Calu3 (cell line): Measurements from ENCODE around the gene TDRD3. TPM values are rescaled to one million over a fixed set of nuclear protein-coding genes. Genes with fewer than 3 reads are reported as not detected.

Experiments used
- BruUV-seq: library from RNA; stranded (reverse); fragments of 400-500 nt; replicated peaks from 2 replicates; lab custom pipeline; 2021; lab: Mats Ljungman, UMichigan
- CTCF ChIA-PET: fragments of 300-600 bp; sonication (Branson Sonifier 250); formaldehyde crosslinking; loops from one replicate; lab custom pipeline; 2022; ENCODE audit warnings: antibody characterized with exemption; lab: Charles Lee
- DNase-seq: peaks from one replicate; pipeline ENCODE4 v3.0.0; 2022
- H3K27ac Mint-ChIP-seq: one replicate; pipeline ENCODE4 v1.8.0; 2022; ENCODE audit warnings: mixed read lengths; ENCODE audit not compliant: unreplicated experiment
- H3K27me3 Mint-ChIP-seq: one replicate; pipeline ENCODE4 v1.8.0; 2022; ENCODE audit warnings: mixed read lengths; ENCODE audit not compliant: unreplicated experiment
- H3K36me3 Mint-ChIP-seq: one replicate; pipeline ENCODE4 v1.8.0; 2022; ENCODE audit warnings: mild to moderate bottlenecking, moderate library complexity, mixed read lengths; ENCODE audit not compliant: insufficient read depth, unreplicated experiment
- H3K4me1 Mint-ChIP-seq: one replicate; pipeline ENCODE4 v1.8.0; 2022; ENCODE audit warnings: mild to moderate bottlenecking, low read depth, mixed read lengths; ENCODE audit not compliant: unreplicated experiment
- H3K4me3 Mint-ChIP-seq: one replicate; pipeline ENCODE4 v1.8.0; 2022; ENCODE audit warnings: mild to moderate bottlenecking, low read depth, moderate library complexity, mixed read lengths; ENCODE audit not compliant: unreplicated experiment
- H3K9me3 Mint-ChIP-seq: one replicate; pipeline ENCODE4 v1.8.0; 2022; ENCODE audit warnings: low read depth, mixed read lengths; ENCODE audit not compliant: unreplicated experiment
- CTCF ChIP-seq: fragments of 200-600 bp; IDR thresholded peaks from one replicate; pipeline ENCODE4 v1.8.0; 2022; ENCODE audit warnings: antibody characterized with exemption; ENCODE audit not compliant: unreplicated experiment
- intact Hi-C: fragments of 100-400 bp; cut with micrococcal nuclease; formaldehyde crosslinking; loops from one replicate; pipeline ENCODE4 v1.10.0; 2022; ENCODE audit not compliant: unreplicated experiment
- total RNA-seq: library from RNA; stranded (reverse); gene quantifications from 2 replicates; pipeline ENCODE4 v1.2.3, GENCODE V29; 2022

Gene TDRD3
- total RNA-seq, 1 experiment from 2014 or later: 5.6 TPM

- Mint-ChIP-seq H3K4me1 (no peaks in the 10 kb centered on the region), H3K36me3 (no peaks in the 10 kb centered on the region), H3K27me3 (no peaks in the 10 kb centered on the region), H3K9me3 (no peaks in the 10 kb centered on the region), H3K27ac (no peak overlapping the region), H3K4me3 (no peak overlapping the region)
- TF ChIP-seq CTCF: no peak
- no TSS peak for BruUV-seq
- intact Hi-C loops: no loop called here
- CTCF ChIA-PET: no interaction called here
- no peak for DNase-seq
Measured at GRCh38 chr13:60482012-60482411, 85.0 kb downstream of the TDRD3 start.

- peaks cover 3% of the 10 kb centered on the region for H3K9me3 Mint-ChIP-seq
- CTCF ChIA-PET: no interaction called here
- H3K4me3 Mint-ChIP-seq: no peak overlapping the region
- DNase-seq: no peak
- intact Hi-C loops: no loop called here
- H3K36me3 Mint-ChIP-seq: no peaks in the 10 kb centered on the region
- H3K27ac Mint-ChIP-seq: no peak overlapping the region
- no peaks in the 10 kb centered on the region for H3K27me3 Mint-ChIP-seq
- no TSS peak for BruUV-seq
- TF ChIP-seq CTCF: no peak
- no peaks in the 10 kb centered on the region for H3K4me1 Mint-ChIP-seq
Measured at GRCh38 chr13:60484865-60485264, 87.8 kb downstream of the TDRD3 start.

- intact Hi-C loops: no loop called here
- no peak overlapping the region for H3K4me3 Mint-ChIP-seq
Measured at GRCh38 chr13:60491531-60491930, 94.5 kb downstream of the TDRD3 start.

GRCh38 chr13:60492187-60492586, 95.2 kb downstream of the TDRD3 start:
- no peak for TF ChIP-seq CTCF
- H3K27ac Mint-ChIP-seq: no peak overlapping the region
- no peaks in the 10 kb centered on the region for H3K27me3 Mint-ChIP-seq
- intact Hi-C loops: no loop called here
- no TSS peak for BruUV-seq
- peaks cover 3% of the 10 kb centered on the region for H3K9me3 Mint-ChIP-seq
- H3K4me1 Mint-ChIP-seq: no peaks in the 10 kb centered on the region
- CTCF ChIA-PET: no interaction called here
- H3K36me3 Mint-ChIP-seq: no peaks in the 10 kb centered on the region
- no peak overlapping the region for H3K4me3 Mint-ChIP-seq
- DNase-seq: no peak

More at GRCh38 chr13:60491531-60491930, 94.5 kb downstream of the TDRD3 start:
- CTCF ChIA-PET: no interaction called here
- Mint-ChIP-seq H3K9me3 (peaks cover 3% of the 10 kb centered on the region), H3K27ac (no peak overlapping the region), H3K27me3 (no peaks in the 10 kb centered on the region), H3K4me1 (no peaks in the 10 kb centered on the region), H3K36me3 (no peaks in the 10 kb centered on the region)
- no peak for DNase-seq
- no TSS peak for BruUV-seq
- TF ChIP-seq CTCF: no peak
